ENCODE data around the gene KRTAP4-2.
"Not testable (repeated sequence)": the region's sequence is repeated elsewhere in the genome, so short reads cannot be mapped to it uniquely, and the experiment has no call there.

The KRTAP4-2 gene

DNA sequence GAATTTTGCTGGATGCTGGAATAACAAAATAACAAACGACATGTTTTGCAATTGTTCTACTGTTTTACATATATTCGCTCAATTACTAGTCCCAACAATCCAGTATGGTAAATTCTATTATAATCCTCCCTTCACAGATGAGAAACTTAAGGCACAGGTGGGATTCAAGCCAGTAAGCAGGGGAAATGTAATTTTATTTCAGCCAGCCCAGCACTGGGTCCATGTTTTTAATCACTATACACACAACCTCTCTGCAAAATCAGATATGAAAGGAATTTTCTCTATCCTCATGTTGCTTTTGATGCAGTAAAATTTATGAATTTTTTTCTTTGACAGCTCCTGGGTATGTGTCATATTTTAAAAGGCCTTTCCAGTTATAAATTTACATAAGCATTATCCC, 32.8 kb downstream of the KRTAP4-2 start:
- no peak for TF ChIP-seq ZFX (IDR thresholded peaks at IDR 0.05; ENCODE audit: borderline replicate concordance)
- TF ChIP-seq, protein P1, sequence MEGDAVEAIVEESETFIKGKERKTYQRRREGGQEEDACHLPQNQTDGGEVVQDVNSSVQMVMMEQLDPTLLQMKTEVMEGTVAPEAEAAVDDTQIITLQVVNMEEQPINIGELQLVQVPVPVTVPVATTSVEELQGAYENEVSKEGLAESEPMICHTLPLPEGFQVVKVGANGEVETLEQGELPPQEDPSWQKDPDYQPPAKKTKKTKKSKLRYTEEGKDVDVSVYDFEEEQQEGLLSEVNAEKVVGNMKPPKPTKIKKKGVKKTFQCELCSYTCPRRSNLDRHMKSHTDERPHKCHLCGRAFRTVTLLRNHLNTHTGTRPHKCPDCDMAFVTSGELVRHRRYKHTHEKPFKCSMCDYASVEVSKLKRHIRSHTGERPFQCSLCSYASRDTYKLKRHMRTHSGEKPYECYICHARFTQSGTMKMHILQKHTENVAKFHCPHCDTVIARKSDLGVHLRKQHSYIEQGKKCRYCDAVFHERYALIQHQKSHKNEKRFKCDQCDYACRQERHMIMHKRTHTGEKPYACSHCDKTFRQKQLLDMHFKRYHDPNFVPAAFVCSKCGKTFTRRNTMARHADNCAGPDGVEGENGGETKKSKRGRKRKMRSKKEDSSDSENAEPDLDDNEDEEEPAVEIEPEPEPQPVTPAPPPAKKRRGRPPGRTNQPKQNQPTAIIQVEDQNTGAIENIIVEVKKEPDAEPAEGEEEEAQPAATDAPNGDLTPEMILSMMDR (IDR thresholded peaks at IDR 0.05): no peak

DNA sequence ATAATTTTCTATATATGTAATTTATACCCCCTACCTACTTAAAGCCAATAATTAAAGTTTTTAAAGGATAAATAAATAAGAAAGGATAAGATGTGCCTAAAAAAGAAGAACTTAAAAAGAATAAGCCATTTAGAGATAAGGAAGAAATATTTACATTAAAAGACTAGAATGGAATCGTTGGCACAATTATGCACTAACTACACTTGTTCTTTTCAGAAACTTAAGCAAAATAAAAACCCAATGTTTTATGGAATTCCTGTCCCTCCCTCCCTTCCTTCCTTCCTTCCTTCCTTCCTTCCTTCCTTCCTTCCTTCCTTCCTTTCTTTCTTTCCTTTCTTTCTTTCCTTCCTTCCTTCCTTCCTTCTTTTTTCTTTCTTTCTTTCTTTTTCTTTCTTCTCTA, 33.2 kb downstream of the KRTAP4-2 start:
- no peak for TF ChIP-seq ZFX (IDR thresholded peaks at IDR 0.05; ENCODE audit: borderline replicate concordance)
- TF ChIP-seq, protein P1 (IDR thresholded peaks at IDR 0.05): no peak
- H3K27ac ChIP-seq: no peak overlapping the region

More for the DNA sequence above, 32.8 kb downstream of the KRTAP4-2 start:
- no peak overlapping the region for H3K27ac ChIP-seq

DNA sequence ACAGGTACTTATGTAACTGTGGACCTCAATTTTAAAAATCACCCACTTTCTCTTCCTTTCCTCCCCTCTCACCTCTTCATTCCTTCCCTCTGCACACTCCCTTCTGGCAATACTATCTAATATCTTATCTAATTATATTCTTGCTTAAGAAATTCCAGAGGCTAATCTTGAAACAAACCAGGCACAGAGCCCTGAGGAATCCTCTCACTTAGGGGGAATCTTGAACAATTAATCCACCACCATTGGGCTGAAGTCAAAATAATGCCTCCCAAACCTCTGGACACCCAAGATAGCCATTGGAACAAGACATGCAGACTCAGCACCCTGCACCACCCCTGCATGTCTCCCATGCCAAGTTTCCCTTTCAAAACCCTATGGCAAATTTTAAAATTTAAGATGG, 36.7 kb downstream of the KRTAP4-2 start:
- H3K27ac ChIP-seq: no peak overlapping the region
- TF ChIP-seq, protein P1 (IDR thresholded peaks at IDR 0.05): no peak
- no peak for TF ChIP-seq ZFX (IDR thresholded peaks at IDR 0.05; ENCODE audit: borderline replicate concordance)

DNA sequence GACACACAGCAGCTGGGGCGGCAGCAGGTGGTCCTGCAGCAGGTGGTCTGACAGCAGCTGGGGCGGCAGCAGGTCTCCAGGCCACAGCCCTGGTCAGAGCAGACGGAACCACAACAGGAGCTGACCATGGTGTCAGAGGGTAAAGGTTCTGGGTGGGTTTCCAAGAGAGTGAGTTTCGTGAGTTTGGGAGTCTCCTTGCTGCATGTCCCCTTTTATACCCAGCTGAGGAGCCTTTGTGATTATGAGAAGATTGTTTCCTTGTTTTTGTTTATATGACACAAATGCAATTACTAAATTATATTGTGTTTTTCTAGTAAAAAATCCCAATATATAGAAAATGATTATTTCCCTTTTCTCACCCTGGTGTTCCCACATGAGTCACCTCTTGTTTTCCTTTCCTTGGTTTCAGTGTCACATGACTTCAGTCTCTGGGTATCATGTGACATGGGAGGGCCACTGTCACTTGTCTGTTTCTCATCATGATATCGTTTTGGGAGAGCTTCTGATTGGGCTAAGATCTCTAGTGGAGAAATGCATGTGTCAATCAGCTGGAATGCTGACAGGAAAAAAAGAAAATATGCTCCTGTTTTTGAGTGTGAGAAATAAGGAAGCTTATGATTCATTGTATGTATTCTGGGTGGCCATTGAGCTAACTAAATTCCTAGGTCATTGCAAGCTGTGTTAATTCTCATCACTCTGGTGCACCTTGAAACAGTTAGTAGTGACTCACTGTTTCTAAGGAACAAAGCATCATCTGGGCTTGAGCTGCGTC, 37.5 kb downstream of the KRTAP4-2 start, which contains the start of gene KRTAP4-6:
Gene KRTAP4-6, minus strand, starts transcription at position 185 of the 772 bp plus-strand sequence. Its CDS starts 57 bp downstream, at position 128.
- no peak within 1 kb of the TSS for H3K27ac ChIP-seq
- TF ChIP-seq, protein P1 (IDR thresholded peaks at IDR 0.05): no peak
- no peak for TF ChIP-seq ZFX (IDR thresholded peaks at IDR 0.05; ENCODE audit: borderline replicate concordance)

DNA sequence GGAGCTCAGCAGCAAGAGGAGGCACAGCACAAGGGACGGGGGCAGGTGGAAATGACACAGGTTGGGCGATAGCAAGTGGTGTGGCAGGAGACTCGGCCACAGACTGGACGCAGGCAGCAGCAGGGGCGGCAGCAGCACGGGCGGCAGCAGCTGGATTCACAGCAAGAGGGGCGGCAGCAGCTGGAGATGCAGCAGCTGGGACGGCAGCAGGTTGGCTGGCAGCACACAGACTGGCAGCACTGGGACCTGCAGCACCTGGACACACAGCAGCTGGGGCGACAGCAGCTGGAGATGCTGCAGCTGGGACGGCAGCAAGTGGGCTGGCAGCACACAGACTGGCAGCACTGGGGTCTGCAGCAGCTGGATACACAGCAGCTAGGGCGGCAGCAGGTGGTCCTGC, 38.2 kb downstream of the KRTAP4-2 start:
- not testable (repeated sequence) for H3K27ac ChIP-seq

DNA sequence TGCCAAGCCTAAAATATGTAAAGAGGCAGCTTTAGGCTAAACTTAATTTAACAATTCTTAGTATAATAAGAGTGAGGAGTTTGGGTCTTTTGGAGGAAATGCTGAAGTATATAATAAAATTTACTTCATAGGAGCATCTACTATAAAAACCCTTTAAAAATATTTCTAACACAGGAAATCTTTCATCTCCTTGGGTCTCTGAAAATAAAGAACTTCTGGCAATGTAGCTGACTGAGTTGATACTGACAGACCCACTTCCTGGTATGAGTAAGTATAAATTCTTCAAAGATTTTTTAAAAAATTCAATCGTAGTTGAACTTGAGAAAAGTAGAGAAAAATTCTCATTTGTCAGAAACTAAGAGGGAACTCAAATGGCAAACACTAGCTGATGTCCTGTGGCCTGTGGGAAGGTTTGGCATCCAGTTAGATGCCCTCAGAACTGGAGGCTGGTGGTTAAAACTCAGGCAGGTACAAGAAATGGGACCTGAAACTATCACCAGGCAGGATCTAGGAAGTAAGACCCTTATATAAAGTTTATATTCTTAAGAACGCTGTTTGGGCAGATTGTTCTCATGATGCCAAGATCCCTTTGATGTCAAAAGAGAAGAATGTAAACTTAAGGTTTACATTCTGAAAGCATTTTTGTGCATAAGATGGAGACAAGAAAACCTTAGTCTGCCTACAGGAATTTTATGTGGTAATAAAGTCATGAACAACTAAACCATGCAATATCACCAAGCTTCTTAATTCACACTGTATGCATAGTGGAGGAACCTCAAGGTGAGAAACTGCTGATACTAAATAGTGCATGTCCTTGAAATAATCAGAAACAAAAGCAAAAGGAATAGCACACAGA, 43.9 kb downstream of the KRTAP4-2 start:
- TF ChIP-seq ZFX (IDR thresholded peaks at IDR 0.05; ENCODE audit: borderline replicate concordance): no peak
- TF ChIP-seq, protein P1 (IDR thresholded peaks at IDR 0.05): no peak
- no peak overlapping the region for H3K27ac ChIP-seq

DNA sequence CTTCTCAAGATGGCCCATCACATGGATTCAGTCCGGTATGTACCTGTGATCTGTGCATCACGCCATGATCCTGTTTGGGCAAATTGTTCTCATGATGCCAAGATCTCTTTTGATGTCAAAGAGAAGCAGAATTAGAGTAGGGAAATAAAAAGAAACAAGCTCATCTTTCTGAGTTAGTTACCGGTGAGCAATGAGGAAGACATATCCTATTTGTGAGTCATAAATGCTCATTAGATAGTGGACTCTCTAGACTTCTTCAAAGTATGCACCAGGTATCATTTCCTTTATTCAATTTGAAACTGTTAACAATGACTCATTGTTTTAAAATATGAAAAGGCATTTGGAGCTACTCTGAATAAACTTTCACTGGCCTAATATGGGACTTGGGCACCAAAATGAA, 46.0 kb downstream of the KRTAP4-2 start:
- TF ChIP-seq ZFX (IDR thresholded peaks at IDR 0.05; ENCODE audit: borderline replicate concordance): no peak
- TF ChIP-seq, protein P1 (IDR thresholded peaks at IDR 0.05): no peak
- H3K27ac ChIP-seq: no peak overlapping the region

Data from 22Rv1 (cell line).